Measurements from ENCODE around the gene CCDC47.

- TF ChIP-seq POLR2A (IDR thresholded peaks at IDR 0.05; ENCODE audit: low read depth, low read length), result no peak
- TF ChIP-seq RFX5 (IDR thresholded peaks at IDR 0.05; ENCODE audit: low read depth, low read length), result no peak
- no peak for TF ChIP-seq CTCF (conservative IDR thresholded peaks at IDR 0.05; ENCODE audit: low read depth, low read length)
- TF ChIP-seq MAZ (IDR thresholded peaks at IDR 0.05; ENCODE audit: borderline replicate concordance, low read depth, low read length), result no peak
- TF ChIP-seq RAD21 (IDR thresholded peaks at IDR 0.05; ENCODE audit: low read length), result no peak
- TF ChIP-seq MAFK (IDR thresholded peaks at IDR 0.05; ENCODE audit: low read depth, low read length), result no peak
- TF ChIP-seq NFE2L2 (IDR thresholded peaks at IDR 0.05; ENCODE audit: low read depth, low read length), result no peak
- TF ChIP-seq FOS (IDR thresholded peaks at IDR 0.05; ENCODE audit: low read depth, low read length), result no peak
- TF ChIP-seq, protein P1, sequence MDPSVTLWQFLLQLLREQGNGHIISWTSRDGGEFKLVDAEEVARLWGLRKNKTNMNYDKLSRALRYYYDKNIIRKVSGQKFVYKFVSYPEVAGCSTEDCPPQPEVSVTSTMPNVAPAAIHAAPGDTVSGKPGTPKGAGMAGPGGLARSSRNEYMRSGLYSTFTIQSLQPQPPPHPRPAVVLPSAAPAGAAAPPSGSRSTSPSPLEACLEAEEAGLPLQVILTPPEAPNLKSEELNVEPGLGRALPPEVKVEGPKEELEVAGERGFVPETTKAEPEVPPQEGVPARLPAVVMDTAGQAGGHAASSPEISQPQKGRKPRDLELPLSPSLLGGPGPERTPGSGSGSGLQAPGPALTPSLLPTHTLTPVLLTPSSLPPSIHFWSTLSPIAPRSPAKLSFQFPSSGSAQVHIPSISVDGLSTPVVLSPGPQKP (IDR thresholded peaks at IDR 0.05; ENCODE audit: borderline replicate concordance, low read depth, low read length), result no peak
- TF ChIP-seq MXI1 (IDR thresholded peaks at IDR 0.05; ENCODE audit: borderline replicate concordance, low read depth, low read length), result no peak
- TF ChIP-seq, protein P2, sequence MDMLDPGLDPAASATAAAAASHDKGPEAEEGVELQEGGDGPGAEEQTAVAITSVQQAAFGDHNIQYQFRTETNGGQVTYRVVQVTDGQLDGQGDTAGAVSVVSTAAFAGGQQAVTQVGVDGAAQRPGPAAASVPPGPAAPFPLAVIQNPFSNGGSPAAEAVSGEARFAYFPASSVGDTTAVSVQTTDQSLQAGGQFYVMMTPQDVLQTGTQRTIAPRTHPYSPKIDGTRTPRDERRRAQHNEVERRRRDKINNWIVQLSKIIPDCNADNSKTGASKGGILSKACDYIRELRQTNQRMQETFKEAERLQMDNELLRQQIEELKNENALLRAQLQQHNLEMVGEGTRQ (IDR thresholded peaks at IDR 0.05; ENCODE audit: low read depth, low read length), result no peak
These were observed 32.3 kb downstream of the CCDC47 start for GRCh38 chr17:63741143-63741407.
